BE2C (cell line): Measurements from ENCODE around the gene GH1.

Experiments used
- DNase-seq: peaks from one replicate; pipeline ENCODE4 v3.0.0-alpha.2; 2020
- H3K27me3 ChIP-seq: fragments of 250-450 bp; sonication (Bioruptor Pico); 2 replicates; pipeline ENCODE4 v1.5.1; 2020; ENCODE audit warnings: mild to moderate bottlenecking
- H3K36me3 ChIP-seq: fragments of 250-450 bp; sonication (Bioruptor Pico); 2 replicates; pipeline ENCODE4 v1.5.1; 2020; ENCODE audit warnings: mild to moderate bottlenecking
- H3K4me1 ChIP-seq: fragments of 250-450 bp; sonication (Bioruptor Pico); 2 replicates; pipeline ENCODE4 v1.5.1; 2020
- H3K4me3 ChIP-seq: 2 replicates; pipeline ENCODE4 v1.5.1; 2011; ENCODE audit warnings: low read depth, low read length
- H3K9me3 ChIP-seq: fragments of 250-450 bp; sonication (Bioruptor Pico); 2 replicates; pipeline ENCODE4 v1.5.1; 2020
- TF ChIP-seq, protein P1 (sequence below): IDR thresholded peaks from 2 replicates; pipeline ENCODE4 v1.5.1; 2012; ENCODE audit warnings: mild to moderate bottlenecking, low read depth, low read length

GH1 gene

DNA sequence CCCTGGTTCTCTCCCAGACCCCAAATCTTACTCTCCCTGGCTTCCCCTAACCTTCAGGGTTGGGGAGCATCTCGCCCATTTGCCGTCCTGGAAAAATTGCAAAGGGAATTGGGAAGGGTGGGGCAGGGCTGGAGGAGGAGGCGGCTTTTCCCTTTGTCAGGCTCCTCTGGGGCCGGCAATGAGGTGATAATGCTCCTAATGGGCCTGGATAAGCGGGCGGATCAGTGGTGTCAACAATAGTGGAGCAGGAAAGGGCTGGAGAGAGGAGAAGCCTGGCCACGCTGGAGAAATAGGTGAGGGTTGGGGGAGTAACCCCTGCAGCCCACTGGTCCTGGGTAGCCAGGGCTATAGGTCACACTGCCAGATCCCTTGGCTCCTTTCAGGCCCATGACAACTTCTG, 41.8 kb upstream of the GH1 start:
- peaks cover 3% of the 10 kb centered on the region; the same call in 1 of the 2 replicates for H3K4me1 ChIP-seq
- no peaks in the 10 kb centered on the region for H3K27me3 ChIP-seq
- no peak overlapping the region for H3K4me3 ChIP-seq
- no peaks in the 10 kb centered on the region for H3K9me3 ChIP-seq
- TF ChIP-seq, protein P1, sequence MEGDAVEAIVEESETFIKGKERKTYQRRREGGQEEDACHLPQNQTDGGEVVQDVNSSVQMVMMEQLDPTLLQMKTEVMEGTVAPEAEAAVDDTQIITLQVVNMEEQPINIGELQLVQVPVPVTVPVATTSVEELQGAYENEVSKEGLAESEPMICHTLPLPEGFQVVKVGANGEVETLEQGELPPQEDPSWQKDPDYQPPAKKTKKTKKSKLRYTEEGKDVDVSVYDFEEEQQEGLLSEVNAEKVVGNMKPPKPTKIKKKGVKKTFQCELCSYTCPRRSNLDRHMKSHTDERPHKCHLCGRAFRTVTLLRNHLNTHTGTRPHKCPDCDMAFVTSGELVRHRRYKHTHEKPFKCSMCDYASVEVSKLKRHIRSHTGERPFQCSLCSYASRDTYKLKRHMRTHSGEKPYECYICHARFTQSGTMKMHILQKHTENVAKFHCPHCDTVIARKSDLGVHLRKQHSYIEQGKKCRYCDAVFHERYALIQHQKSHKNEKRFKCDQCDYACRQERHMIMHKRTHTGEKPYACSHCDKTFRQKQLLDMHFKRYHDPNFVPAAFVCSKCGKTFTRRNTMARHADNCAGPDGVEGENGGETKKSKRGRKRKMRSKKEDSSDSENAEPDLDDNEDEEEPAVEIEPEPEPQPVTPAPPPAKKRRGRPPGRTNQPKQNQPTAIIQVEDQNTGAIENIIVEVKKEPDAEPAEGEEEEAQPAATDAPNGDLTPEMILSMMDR, result no peak
- no peaks in the 10 kb centered on the region for H3K36me3 ChIP-seq
- DNase-seq, result no peak

DNA sequence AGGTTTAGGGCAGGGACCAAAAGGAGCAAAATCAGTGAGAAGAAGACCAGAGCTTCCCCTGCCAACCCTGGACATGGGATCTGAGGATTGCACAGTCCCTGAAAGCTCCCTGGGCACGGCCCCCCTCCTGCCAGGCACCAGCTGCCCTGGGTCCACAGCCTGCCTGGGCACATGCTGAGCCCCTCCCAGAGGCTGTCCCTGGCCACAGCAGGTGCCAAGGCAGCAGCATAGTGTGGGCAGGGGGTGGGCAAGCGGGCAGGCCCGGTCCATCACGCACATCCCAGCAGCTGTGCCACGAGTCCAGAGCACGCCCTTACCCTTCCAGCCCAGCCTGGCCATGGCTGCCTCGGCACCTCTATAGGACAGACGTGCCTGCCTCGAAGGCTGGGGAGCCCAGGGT, 41.4 kb upstream of the GH1 start:
- H3K27me3 ChIP-seq, result no peaks in the 10 kb centered on the region
- no peak overlapping the region for H3K4me3 ChIP-seq
- TF ChIP-seq, protein P1, result no peak
- H3K9me3 ChIP-seq, result no peaks in the 10 kb centered on the region
- no peaks in the 10 kb centered on the region for H3K36me3 ChIP-seq
- H3K4me1 ChIP-seq, result peaks cover 3% of the 10 kb centered on the region; the same call in 1 of the 2 replicates
- DNase-seq, result no peak

DNA sequence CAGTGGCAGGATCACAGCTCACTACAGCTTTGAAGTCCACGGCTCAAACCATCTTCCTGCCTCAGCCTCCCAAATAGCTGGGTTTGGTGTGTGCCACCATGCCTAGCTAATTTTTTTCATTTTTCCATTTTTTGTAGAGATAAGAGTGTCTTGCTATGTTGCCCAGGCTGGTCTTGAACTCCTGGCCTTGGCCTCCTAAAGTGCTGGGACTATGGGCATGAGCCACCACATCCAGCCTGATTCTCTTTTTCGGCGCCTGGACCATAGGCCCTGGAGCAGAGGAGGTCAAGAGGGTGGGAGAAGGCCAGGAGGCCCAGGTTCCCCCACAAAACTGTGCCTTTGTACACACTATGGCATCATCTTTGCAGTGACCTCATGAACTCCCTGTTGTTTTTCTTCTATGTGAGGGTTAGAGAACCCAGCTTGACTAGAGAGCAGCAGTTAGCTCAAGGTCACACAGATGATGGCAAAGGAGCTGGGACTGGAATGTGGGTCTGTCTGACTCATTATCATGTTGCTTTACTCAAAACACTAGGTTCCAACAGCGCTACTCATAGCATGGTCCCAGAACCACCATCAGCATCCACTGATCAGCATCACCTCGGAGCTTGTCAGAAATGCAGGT, 37.8 kb upstream of the GH1 start:
- Histone ChIP-seq H3K4me1 (no peaks in the 10 kb centered on the region), H3K4me3 (no peak overlapping the region), H3K9me3 (no peaks in the 10 kb centered on the region), H3K36me3 (no peaks in the 10 kb centered on the region), H3K27me3 (no peaks in the 10 kb centered on the region)
- TF ChIP-seq, protein P1, result no peak
- no peak for DNase-seq

- Histone ChIP-seq H3K4me3 (no peak overlapping the region), H3K27me3 (no peaks in the 10 kb centered on the region), H3K9me3 (no peaks in the 10 kb centered on the region), H3K36me3 (no peaks in the 10 kb centered on the region), H3K4me1 (no peaks in the 10 kb centered on the region)
- DNase-seq, result no peak
- TF ChIP-seq, protein P1, result no peak
These were observed 37.2 kb upstream of the GH1 start for GRCh38 chr17:63955791-63956190.

GRCh38 chr17:63955232-63955631, 36.6 kb upstream of the GH1 start:
- Histone ChIP-seq H3K9me3 (no peaks in the 10 kb centered on the region), H3K4me1 (no peaks in the 10 kb centered on the region)
- TF ChIP-seq, protein P1, result no peak

GRCh38 chr17:63954402-63955063, 35.9 kb upstream of the GH1 start:
- H3K27me3 ChIP-seq, result no peaks in the 10 kb centered on the region
- no peak overlapping the region for H3K4me3 ChIP-seq
- H3K4me1 ChIP-seq, result no peaks in the 10 kb centered on the region
- DNase-seq, result no peak
- H3K36me3 ChIP-seq, result no peaks in the 10 kb centered on the region
- H3K9me3 ChIP-seq, result no peaks in the 10 kb centered on the region
- TF ChIP-seq, protein P1, result no peak

More at GRCh38 chr17:63955232-63955631, 36.6 kb upstream of the GH1 start:
- H3K36me3 ChIP-seq, result no peaks in the 10 kb centered on the region
- H3K27me3 ChIP-seq, result no peaks in the 10 kb centered on the region
- DNase-seq, result no peak
- H3K4me3 ChIP-seq, result no peak overlapping the region
